ENCODE measurements around the gene ZNF613. TPM values are rescaled to one million over a fixed set of nuclear protein-coding genes. Genes with fewer than 3 reads are reported as not detected.

The ZNF613 gene
- total and polyA plus RNA-seq, 2 experiments from 2014 or later = 13.8 to 18.1 TPM

GRCh38 chr19:51919606-51920005 lies 7.7 kb upstream of the ZNF613 start:
- 0 out of 2 replicates have a peak, but pooled peaks cover 6% of the 10 kb centered on the region for H3F3A ChIP-seq (replicated peaks; ENCODE audit: low read depth)
- H3K4me3 ChIP-seq = no peak overlapping the region
- TF ChIP-seq POLR2AphosphoS5 (IDR thresholded peaks at IDR 0.05; ENCODE audit: low read depth) = no peak
- no peak for TF ChIP-seq JUNB (IDR thresholded peaks at IDR 0.05; ENCODE audit: unreplicated experiment)
- TF ChIP-seq NANOG (IDR thresholded peaks at IDR 0.05; ENCODE audit: borderline replicate concordance) = no peak
- TF ChIP-seq ZNF114 (CRISPR knock-in tag; IDR thresholded peaks at IDR 0.05) = no peak
- no peak for TF ChIP-seq STAT1 (IDR thresholded peaks at IDR 0.05; ENCODE audit: unreplicated experiment)
- no peak for TF ChIP-seq CTCF (conservative IDR thresholded peaks at IDR 0.05; ENCODE audit: low read depth in 2 of 2)
- no peak for TF ChIP-seq EZH2phosphoT487 (IDR thresholded peaks at IDR 0.05; ENCODE audit: unreplicated experiment)
- TF ChIP-seq ZNF462 (CRISPR knock-in tag; IDR thresholded peaks at IDR 0.05) = no peak
- peaks cover 66% of the 10 kb centered on the region for H3K36me3 ChIP-seq (ENCODE audit: insufficient read depth)
- H3K79me2 ChIP-seq (replicated peaks; ENCODE audit: insufficient read depth) = no peaks in the 10 kb centered on the region
- H3K36me3 Mint-ChIP-seq (ENCODE audit: low read depth) = peaks cover 91% of the 10 kb centered on the region
- H4K20me1 ChIP-seq (replicated peaks; ENCODE audit: insufficient read depth) = no peaks in the 10 kb centered on the region
- H3K27me3 ChIP-seq (ENCODE audit: insufficient read depth) = no peaks in the 10 kb centered on the region
- H3K27ac Mint-ChIP-seq = no peak overlapping the region
- ATAC-seq (no peak), DNase-seq (ENCODE audit: low spot score) (no peak)
- H3K4me2 ChIP-seq = no peak overlapping the region
- no peaks in the 10 kb centered on the region for H3K4me1 Mint-ChIP-seq
- H2AFZ ChIP-seq = no peak overlapping the region
- H3K27me3 Mint-ChIP-seq (ENCODE audit: insufficient read depth, low read depth, poor library complexity) = peaks cover 5% of the 10 kb centered on the region
- H3K4me1 ChIP-seq (ENCODE audit: insufficient read depth) = no peaks in the 10 kb centered on the region
- H3K9me3 Mint-ChIP-seq = peaks cover 100% of the 10 kb centered on the region
- H3K4me3 Mint-ChIP-seq = no peak overlapping the region
- no peak overlapping the region for H3K27ac ChIP-seq (ENCODE audit: low read depth)
- H3K9me2 ChIP-seq (ENCODE audit: insufficient read depth) = no peaks in the 10 kb centered on the region
